Thyroid gland (tissue), 4 donors: ENCODE data around the gene FOXE3.
A peak's percentile ranks its signal among the peaks of the same experiment; 100 is the strongest.

Source experiments
- POLR2A ChIP-seq, 2 donors: fragments of 450-650 bp; IDR thresholded peaks; one replicate each; pipeline ENCODE4 v1.6.1; 2017; ENCODE audit warnings: antibody characterized with exemption in 2 of 2, mild to moderate bottlenecking in 2 of 2, moderate library complexity in 1 of 2
- TF ChIP-seq, protein P1 (sequence below), 6 experiments: fragments of 200-600 bp in 3 of 6; fragments of 450-650 bp in 3 of 6; sonication (generic) in 3 of 6; IDR thresholded peaks; one replicate each; pipeline ENCODE4 v1.5.1; 2016 to 2019; ENCODE audit warnings: antibody characterized with exemption in 6 of 6, mild to moderate bottlenecking in 2 of 6, inconsistent platforms in 1 of 6, moderate library complexity in 1 of 6

DNA sequence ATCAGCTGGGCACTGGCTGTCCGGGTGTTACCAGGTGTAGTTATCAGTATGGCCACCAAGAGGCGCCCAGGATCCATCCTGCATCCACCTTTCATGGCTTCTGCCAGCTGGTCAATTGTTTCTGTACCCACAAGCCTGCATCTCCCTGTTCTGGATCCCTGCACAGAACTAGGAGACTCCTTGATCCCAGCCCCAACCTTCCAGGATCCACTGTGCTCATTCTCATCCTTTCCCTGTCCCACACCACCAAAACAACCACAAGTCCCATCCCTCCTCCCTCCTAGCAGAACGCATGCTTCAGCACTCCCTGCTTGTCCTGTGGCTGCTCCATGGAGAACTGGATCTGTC is 27.2 kb upstream of the FOXE3 start:
- no peak for TF ChIP-seq POLR2A (IDR thresholded peaks at IDR 0.05)
- TF ChIP-seq, protein P1, sequence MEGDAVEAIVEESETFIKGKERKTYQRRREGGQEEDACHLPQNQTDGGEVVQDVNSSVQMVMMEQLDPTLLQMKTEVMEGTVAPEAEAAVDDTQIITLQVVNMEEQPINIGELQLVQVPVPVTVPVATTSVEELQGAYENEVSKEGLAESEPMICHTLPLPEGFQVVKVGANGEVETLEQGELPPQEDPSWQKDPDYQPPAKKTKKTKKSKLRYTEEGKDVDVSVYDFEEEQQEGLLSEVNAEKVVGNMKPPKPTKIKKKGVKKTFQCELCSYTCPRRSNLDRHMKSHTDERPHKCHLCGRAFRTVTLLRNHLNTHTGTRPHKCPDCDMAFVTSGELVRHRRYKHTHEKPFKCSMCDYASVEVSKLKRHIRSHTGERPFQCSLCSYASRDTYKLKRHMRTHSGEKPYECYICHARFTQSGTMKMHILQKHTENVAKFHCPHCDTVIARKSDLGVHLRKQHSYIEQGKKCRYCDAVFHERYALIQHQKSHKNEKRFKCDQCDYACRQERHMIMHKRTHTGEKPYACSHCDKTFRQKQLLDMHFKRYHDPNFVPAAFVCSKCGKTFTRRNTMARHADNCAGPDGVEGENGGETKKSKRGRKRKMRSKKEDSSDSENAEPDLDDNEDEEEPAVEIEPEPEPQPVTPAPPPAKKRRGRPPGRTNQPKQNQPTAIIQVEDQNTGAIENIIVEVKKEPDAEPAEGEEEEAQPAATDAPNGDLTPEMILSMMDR (IDR thresholded peaks at IDR 0.05): peak in 4 of 6 experiments; percentile 37 to 70 (median 54)
